PC-3 (cell line): ENCODE measurements around the gene CRYZL1.
"Not testable (repeated sequence)": the region's sequence is repeated elsewhere in the genome, so short reads cannot be mapped to it uniquely, and the experiment has no call there.

Experiments used
- EZH2phosphoT487 ChIP-seq: fragments of 300-600 bp; sonication (generic); IDR thresholded peaks from 2 replicates; pipeline ENCODE4 v1.6.1; 2018; ENCODE audit warnings: mild to moderate bottlenecking, antibody characterized with exemption, low read length, borderline replicate concordance
- TF ChIP-seq, protein P1 (sequence below): fragments of 300-600 bp; sonication (generic); conservative IDR thresholded peaks from 2 replicates; pipeline ENCODE4 v1.5.1; 2017; ENCODE audit warnings: antibody characterized with exemption, low read depth, mild to moderate bottlenecking, low read length

DNA sequence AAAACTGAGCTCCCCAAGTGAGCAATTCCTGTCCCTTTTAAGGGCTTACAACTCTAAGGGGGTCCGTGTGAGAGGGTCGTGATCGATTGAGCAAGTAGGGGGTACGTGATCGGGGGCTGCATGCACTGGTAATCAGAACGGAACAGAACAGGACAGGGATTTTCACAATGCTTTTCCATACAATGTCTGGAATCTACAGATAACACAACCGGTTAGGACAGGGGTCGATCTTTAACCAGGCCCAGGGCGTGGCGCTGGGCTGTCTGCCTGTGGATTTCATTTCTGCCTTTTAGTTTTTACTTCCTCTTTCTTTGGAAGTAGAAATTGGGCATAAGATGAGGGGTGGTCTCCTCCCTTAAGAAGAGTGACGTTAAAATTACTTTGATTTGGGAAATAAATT lies 24.0 kb downstream of the CRYZL1 start:
- TF ChIP-seq, protein P1, sequence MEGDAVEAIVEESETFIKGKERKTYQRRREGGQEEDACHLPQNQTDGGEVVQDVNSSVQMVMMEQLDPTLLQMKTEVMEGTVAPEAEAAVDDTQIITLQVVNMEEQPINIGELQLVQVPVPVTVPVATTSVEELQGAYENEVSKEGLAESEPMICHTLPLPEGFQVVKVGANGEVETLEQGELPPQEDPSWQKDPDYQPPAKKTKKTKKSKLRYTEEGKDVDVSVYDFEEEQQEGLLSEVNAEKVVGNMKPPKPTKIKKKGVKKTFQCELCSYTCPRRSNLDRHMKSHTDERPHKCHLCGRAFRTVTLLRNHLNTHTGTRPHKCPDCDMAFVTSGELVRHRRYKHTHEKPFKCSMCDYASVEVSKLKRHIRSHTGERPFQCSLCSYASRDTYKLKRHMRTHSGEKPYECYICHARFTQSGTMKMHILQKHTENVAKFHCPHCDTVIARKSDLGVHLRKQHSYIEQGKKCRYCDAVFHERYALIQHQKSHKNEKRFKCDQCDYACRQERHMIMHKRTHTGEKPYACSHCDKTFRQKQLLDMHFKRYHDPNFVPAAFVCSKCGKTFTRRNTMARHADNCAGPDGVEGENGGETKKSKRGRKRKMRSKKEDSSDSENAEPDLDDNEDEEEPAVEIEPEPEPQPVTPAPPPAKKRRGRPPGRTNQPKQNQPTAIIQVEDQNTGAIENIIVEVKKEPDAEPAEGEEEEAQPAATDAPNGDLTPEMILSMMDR, result not testable (repeated sequence)
- not testable (repeated sequence) for TF ChIP-seq EZH2phosphoT487
